GM10847 (cell line): ENCODE measurements around the gene MST1R.

Experiments used
- POLR2A ChIP-seq: IDR thresholded peaks from 2 replicates; pipeline ENCODE4 v1.6.1; 2011; ENCODE audit not compliant: insufficient read length; ENCODE audit errors: extremely low read depth

MST1R gene

GRCh38 chr3:49903451-49904424, at the start of gene MST1R:
TSS of gene MST1R (minus strand) at chr3:49903873. CDS start at chr3:49903609, 264 bp downstream.
- no peak for TF ChIP-seq POLR2A

GRCh38 chr3:49952924-49953323, 49.3 kb upstream of the MST1R start:
- no peak for TF ChIP-seq POLR2A

- TF ChIP-seq POLR2A, result no peak
These were observed 39.0 kb upstream of the MST1R start for GRCh38 chr3:49942651-49943050.

- no peak for TF ChIP-seq POLR2A
These were observed 37.1 kb upstream of the MST1R start for GRCh38 chr3:49940667-49941249.

GRCh38 chr3:49939858-49940666, 36.4 kb upstream of the MST1R start, which contains the start of gene RBM6:
TSS of gene RBM6 (plus strand) at chr3:49940150. CDS start at chr3:49962642, 22,492 bp downstream.
- peak; percentile 74 for TF ChIP-seq POLR2A

- TF ChIP-seq POLR2A, result no peak
These were observed 33.4 kb upstream of the MST1R start for GRCh38 chr3:49937090-49937489.

GRCh38 chr3:49930922-49931321, 27.2 kb upstream of the MST1R start:
- no peak for TF ChIP-seq POLR2A

- no peak for TF ChIP-seq POLR2A
These were observed 26.6 kb upstream of the MST1R start for GRCh38 chr3:49930168-49930690.

GRCh38 chr3:49929291-49930167, 25.9 kb upstream of the MST1R start, which contains the start of gene MON1A:
TSS of gene MON1A (minus strand) at chr3:49929811. CDS start at chr3:49913346, 16,465 bp downstream.
- peak; percentile 34 for TF ChIP-seq POLR2A

- TF ChIP-seq POLR2A, result no peak
These were observed 24.9 kb upstream of the MST1R start for GRCh38 chr3:49928481-49929017.

GRCh38 chr3:49927798-49928197, 24.1 kb upstream of the MST1R start:
- TF ChIP-seq POLR2A, result no peak

- no peak for TF ChIP-seq POLR2A
These were observed 22.6 kb upstream of the MST1R start for GRCh38 chr3:49926117-49926728.

- no peak for TF ChIP-seq POLR2A
These were observed 21.8 kb upstream of the MST1R start for GRCh38 chr3:49925485-49925884.
